SIG-M5 treated with dmso at 0.1 percent for 504 hours (cell line): Measurements from ENCODE around the gene TMEM107.
A peak's percentile ranks its signal among the peaks of the same experiment; 100 is the strongest.
"Not testable (repeated sequence)": the region's sequence is repeated elsewhere in the genome, so short reads cannot be mapped to it uniquely, and the experiment has no call there.

ENCODE experiments used
- DNase-seq: peaks from one replicate; lab custom pipeline; 2025; ENCODE audit not compliant: unreplicated experiment; lab: John Stamatoyannopoulos, UW

TMEM107 gene

DNA sequence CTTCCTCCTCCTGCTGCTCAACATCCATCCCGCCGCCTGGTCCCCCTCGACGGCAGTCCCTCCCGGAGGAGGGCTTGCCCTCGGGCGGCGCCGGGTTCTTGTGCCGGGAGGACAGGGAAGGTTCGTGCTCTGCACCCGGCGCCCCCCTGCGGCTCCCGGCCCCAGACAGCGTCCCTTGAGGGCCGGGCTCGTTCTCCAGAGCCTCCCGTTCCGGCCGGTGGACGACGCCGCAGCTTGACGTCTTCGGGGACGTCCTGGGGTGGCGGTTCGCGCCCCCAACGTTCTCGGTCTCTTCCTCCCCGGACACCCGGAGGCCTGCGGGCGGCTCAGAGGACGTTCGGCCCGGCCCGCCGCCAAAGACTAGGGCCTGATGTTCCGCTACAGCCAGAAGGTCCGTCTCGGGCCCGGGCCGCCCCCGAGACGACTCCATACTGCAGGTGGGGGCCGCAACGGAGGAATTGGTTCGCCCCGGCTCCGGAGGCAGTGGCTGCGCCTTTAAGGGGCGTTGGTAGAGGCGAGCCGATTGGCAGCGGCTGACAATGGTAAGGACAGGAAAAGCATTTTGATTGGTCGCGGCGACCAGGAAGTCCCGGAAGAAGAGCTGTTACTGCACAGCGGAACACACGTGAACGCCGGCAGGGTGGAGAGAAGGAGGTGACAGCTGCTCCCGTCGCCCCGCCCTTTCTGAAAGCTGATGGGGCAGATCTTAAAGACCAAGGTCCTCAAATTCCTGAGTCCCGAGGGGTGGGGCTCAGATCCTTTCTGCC is 13.7 kb upstream of the TMEM107 start, which contains the start of gene BORCS6:
TSS of gene BORCS6 (minus strand) at position 470 of the 767 bp plus-strand sequence. CDS start at position 430, 40 bp downstream.
- DNase-seq, result peak; percentile 97

DNA sequence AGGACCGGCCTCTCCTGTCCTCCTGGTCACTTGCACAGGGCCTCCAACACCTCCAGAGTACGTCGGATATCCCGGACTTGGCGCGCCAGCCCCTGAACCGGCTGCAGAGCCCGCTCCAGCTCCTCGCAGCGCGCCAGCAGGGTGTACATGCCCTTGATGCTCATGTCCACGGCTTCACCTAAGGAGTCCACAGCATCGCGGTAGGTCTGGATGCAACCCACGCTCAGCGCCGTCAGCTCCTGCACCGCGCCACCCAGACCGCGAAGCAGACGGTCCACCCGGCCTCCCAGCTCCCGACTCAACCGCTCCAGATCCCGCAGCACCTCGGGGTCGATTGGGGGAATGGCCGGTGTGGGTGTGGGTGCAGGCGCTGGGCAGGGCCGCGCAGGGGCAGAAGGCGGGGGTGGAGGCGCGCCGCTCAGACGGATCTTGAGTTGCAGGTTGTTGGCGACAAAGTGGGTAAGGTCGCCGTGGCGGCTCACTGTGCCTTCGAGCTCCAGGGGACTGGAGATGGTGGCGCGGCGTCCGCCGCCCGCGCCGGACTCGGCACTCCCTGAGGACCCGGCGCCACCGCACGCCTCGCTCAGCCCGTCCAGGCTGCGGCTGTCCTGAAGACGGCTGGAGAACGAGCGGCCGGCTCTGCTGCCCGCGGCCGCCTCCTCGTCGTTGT is 13.0 kb upstream of the TMEM107 start:
- no peak for DNase-seq

- DNase-seq, result no peak
Measured at GRCh38 chr17:8188263-8188839, 12.2 kb upstream of the TMEM107 start.

DNA sequence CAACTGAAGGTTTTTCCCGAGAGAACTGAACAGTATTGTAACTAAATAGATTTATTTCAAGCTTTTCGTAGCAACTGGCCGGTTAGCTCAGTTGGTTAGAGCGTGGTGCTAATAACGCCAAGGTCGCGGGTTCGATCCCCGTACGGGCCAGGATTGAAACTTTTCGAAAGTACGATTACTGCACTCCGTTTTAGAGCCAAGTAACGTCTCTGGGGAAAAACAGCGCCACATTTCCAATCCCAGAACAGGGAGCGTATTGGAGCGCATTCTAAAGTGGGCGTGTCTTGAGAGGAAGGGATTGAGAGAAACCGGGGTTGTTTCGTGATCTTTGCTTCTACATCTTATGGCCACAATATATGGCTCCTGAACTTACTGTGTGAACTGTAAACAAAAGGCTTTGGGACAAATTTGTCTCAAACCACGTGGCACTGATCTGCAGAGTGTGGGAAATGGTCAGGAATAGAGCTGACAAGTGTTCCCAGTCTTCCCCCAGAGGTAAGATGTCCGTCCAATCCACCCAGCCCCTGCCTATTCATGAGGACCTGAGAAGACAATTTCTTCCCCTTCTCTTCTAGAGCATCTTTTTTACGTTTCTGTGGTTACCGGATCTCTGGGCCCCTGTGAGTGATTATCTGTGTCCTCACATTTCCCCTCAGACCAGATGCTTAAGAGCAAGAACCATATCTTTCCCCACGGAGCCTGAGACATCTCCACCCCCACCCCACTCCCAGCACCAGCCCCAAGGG is 11.5 kb upstream of the TMEM107 start:
- peak; percentile 98 for DNase-seq

GRCh38 chr17:8186787-8187516 is 10.8 kb upstream of the TMEM107 start:
- DNase-seq, result peak; percentile 95

DNA sequence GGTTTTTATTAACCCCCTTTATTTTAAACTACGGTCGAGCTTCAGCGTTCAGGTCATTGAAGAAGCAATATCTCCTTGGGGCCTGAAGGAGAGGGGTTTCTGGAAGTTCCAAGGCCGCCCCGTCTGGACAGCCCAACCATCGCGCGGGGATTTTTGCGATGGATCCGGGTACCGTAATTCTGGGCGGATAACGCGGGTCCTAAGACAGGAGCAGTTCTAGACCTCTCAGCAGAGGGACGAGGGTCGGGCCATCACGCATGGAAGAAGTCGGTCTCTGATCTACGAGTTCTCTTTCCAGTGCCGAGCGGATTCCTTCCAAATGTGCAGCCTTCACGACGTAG is 10.2 kb upstream of the TMEM107 start:
- no peak for DNase-seq

GRCh38 chr17:8185582-8186445 is 9.6 kb upstream of the TMEM107 start:
- peak; percentile 45 for DNase-seq

GRCh38 chr17:8176998-8177731 is 985 bp upstream of the TMEM107 start:
- no peak for DNase-seq

- DNase-seq, result no peak
Measured at GRCh38 chr17:8175795-8176196, 384 bp downstream of the TMEM107 start.

DNA sequence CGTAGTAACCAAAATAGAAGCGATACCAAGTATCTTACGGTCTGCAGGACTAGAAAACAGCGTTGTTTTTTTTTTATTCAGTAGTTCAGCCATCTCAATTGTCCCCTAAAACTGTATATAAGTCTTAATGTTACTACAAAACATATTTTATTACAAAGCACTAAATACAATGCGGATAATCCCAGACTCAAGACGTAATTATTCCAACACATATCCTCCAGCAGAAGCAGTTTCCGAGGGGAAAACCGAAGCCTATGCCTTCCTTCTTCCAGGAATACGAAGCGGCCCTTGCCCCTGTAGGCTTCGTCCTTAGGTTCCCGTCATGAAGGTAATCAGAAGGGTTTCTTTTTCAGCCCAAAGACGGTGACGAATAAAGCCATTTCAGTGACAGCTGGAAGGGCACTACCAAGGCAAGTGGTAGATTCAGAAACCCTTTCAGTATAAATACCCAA is 2.3 kb downstream of the TMEM107 start:
- DNase-seq, result no peak

DNA sequence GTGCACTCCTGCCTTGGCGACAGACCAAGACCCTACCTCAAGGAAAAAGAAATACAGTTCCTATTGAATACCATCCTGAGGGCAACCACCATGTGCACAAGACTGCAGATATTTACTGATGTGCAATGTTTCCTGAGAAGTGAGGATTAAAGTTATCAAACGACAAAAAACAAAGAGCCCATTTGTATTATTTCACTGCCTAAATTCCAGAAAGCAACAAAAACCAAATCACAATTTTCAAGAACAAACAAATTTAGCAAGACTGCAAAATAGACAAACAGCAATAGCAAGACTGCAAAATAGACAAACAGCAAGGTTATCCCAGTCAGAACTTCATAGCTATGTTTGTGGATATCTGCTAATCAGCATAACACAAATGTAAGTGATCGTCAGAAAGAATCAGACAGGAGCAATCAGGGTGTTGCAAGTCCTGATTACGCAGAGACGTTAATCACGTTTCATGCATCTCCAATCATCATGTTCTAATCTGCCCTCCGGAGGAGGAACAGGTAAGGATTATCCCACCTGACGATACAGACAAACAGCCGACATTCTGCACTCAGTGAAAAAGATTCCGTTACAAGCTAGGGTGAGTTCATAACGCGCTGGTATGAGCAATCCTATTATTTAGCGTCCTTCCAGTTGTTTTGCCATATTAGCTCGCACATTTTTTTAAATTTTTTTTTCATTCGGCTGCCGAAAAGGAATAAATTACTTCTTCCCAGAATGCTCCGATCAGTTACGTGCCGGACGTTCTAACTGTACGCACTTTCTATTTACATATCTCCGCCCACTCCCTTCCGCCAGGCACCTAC is 2.9 kb downstream of the TMEM107 start:
- peak; percentile 96 for DNase-seq

DNA sequence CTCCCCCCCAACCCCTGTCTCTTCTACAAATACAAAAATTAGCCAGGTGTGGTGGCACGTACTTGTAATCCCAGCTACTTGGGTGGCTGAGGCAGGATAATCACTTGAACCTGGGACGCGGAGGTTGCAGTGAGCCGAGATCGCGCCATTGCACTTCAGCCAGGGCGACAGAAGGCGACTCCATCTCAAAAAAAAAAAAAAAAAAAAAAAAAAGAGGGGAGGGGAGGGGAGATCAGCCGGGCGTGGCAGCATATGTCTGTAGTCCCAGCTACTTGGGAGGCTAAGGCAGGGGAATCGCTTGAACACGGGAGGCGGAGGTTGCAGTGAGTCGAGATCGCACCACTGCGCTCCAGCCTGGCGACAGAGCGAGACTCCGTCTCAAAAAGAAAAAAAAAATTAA is 6.0 kb downstream of the TMEM107 start:
- DNase-seq, result not testable (repeated sequence)

DNA sequence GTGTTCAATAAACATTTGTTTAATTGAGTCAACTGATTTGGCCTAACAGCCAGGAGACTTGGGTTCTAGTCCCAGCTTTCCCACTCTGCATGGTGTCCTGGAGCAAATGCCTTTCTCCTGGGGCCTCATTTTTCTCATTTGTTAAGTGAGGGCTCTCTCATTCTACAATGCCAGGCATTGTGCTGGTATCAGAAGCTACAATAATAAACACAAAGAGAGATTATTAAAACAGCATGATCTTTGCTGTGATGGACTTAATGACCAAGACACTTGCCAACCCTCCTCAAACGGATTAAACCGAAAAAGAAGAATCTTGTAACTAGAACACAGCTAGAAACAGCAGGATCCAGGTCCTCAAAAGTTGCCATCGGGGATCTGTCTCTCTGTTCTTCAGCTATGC is 8.7 kb downstream of the TMEM107 start:
- no peak for DNase-seq

GRCh38 chr17:8166731-8167130 is 9.4 kb downstream of the TMEM107 start:
- DNase-seq, result no peak

GRCh38 chr17:8164815-8165131 is 11.4 kb downstream of the TMEM107 start:
- no peak for DNase-seq

DNA sequence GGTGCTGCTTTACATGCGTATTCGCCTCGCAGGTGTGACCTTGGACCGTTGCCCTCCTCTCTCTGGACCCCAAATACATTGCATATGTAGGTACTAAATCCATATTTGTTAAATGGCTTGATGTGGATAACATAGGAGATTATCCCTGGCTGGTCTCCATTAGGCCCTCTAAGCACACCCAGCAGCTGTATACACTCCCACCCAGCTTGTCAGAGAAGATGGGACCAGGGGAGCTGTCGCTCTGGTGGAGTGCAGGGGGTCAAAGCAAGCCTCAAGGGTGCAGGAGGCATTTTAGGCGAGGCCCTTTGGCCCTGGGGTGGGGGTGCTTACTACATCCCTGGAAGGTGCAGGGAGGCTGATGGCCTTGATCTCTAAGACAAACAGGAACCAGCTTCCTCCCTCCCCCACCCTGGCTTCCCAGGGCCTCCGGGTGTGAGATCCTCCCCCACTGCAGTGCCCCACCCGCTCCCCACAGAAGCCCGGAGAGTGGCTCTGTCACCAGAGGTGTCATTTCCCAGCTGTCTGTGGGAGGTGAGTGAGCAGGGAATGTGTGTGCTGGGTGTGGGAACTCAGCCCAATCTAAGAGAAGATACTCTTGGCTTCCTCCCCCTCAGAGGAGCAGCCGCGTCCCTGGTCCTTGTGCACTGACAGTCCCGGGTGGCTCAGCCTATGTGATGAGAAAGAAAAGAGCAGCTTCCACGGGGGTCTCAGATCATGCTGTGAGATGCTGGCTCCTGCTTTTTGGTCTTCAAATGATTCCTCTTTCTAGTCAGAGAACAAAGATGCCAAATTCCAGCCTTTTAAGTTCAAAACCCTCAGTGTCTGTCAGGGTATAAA is 12.0 kb downstream of the TMEM107 start:
- peak; percentile 68 for DNase-seq
